ENCODE measurements around the gene TMEM147.
A peak's percentile ranks its signal among the peaks of the same experiment; 100 is the strongest.

- TF ChIP-seq CTCF (IDR thresholded peaks at IDR 0.05; ENCODE audit: insufficient read depth, low read depth, low read length) (peak; percentile 67), EZH2 (IDR thresholded peaks at IDR 0.05; ENCODE audit: insufficient read depth, low read length) (no peak)
These were observed 3.9 kb downstream of the TMEM147 start for GRCh38 chr19:35549174-35549788.
